A549 (cell line): ENCODE measurements around the gene NEK7. TPM values are rescaled to one million over a fixed set of nuclear protein-coding genes. Genes with fewer than 3 reads are reported as not detected.

Experiments
- ATAC-seq, 2 experiments: fragments of 200-7000 bp in 1 of 2; fragments of >200 bp in 1 of 2; cut with Nextera tagmentation in 1 of 2; cut with Tn5 transposase in 1 of 2; 3 replicates each; pipeline versions ENCODE4 v1.8.0 to v1.9.1; 2018 to 2020; ENCODE audit warnings: mild to moderate bottlenecking in 1 of 2, moderate library complexity in 1 of 2
- CTCF ChIA-PET: fragments of 300-600 bp; sonication (Branson Sonifier 250); formaldehyde crosslinking; extraction: SDS; loops from one replicate; lab custom pipeline; 2021; ENCODE audit warnings: antibody characterized with exemption, inconsistent platforms; lab: Yijun Ruan, JAX
- POLR2A ChIA-PET: fragments of 350-600 bp; formaldehyde crosslinking; extraction: SDS; loops from one replicate; lab custom pipeline; 2021; ENCODE audit warnings: antibody characterized with exemption, inconsistent platforms; lab: Yijun Ruan, JAX
- DNase-seq, 2 experiments: peaks; one replicate each; pipeline versions ENCODE4 v3.0.0 to v3.0.0-alpha.2; 2011 to 2016; ENCODE audit warnings: low read depth in 1 of 2, low spot score in 1 of 2
- FAIRE-seq: peaks from 2 replicates; lab custom pipeline; 2011; peaks lifted over from hg19 to GRCh38; lab: Jason Lieb, UNC
- H3K27ac ChIP-seq, 2 experiments: fragments of >200 bp; sonication (Bioruptor Twin); formaldehyde crosslinking; 3 replicates each; pipeline ENCODE4 v1.5.1; 2016 to 2017
- H3K4me1 ChIP-seq: fragments of >200 bp; sonication (Bioruptor Twin); formaldehyde crosslinking; 3 replicates; pipeline ENCODE4 v1.6.1; 2016
- H3K4me2 ChIP-seq: fragments of >200 bp; sonication (Bioruptor Twin); formaldehyde crosslinking; 3 replicates; pipeline ENCODE4 v1.6.1; 2016
- H3K4me3 ChIP-seq: fragments of >200 bp; sonication (Bioruptor Twin); formaldehyde crosslinking; 3 replicates; pipeline ENCODE4 v1.5.1; 2016
- H3K9me3 ChIP-seq: fragments of >200 bp; sonication (Bioruptor Twin); formaldehyde crosslinking; 3 replicates; pipeline ENCODE4 v1.6.1; 2016
- ATOH8 ChIP-seq: fragments of 250-450 bp; sonication (Bioruptor Pico); IDR thresholded peaks from 2 replicates; pipeline ENCODE4 v1.5.0; 2020; ENCODE audit warnings: low read depth, mild to moderate bottlenecking, moderate library complexity
- BCL3 ChIP-seq: fragments of >200 bp; sonication (Bioruptor Twin); formaldehyde crosslinking; IDR thresholded peaks from 3 replicates; pipeline ENCODE4 v1.6.1; 2016
- CHD2 ChIP-seq: fragments of 150-350 bp; IDR thresholded peaks from 2 replicates; pipeline ENCODE4 v1.6.1; 2014; ENCODE audit warnings: low read length; ENCODE audit not compliant: partially characterized antibody
- CTCF ChIP-seq: fragments of >200 bp; sonication (Bioruptor Twin); formaldehyde crosslinking; IDR thresholded peaks from 3 replicates; pipeline ENCODE4 v1.5.1; 2016
- E2F6 ChIP-seq: IDR thresholded peaks from 2 replicates; pipeline ENCODE4 v1.6.1; 2012; ENCODE audit warnings: low read depth, borderline replicate concordance
- EP300 ChIP-seq, 2 experiments: fragments of >200 bp; sonication (Bioruptor Twin); formaldehyde crosslinking; IDR thresholded peaks; 2 replicates in 1 of 2; 3 replicates in 1 of 2; pipeline ENCODE4 v1.6.1; 2016 to 2017
- ESRRA ChIP-seq: fragments of 150-350 bp; IDR thresholded peaks from 2 replicates; pipeline ENCODE4 v1.6.1; 2014; ENCODE audit warnings: mild to moderate bottlenecking, low read length, borderline replicate concordance
- FOSB ChIP-seq: fragments of 250-450 bp; sonication (Bioruptor Pico); IDR thresholded peaks from 2 replicates; pipeline ENCODE4 v1.5.0; 2020; ENCODE audit warnings: mild to moderate bottlenecking, moderate library complexity
- HDAC2 ChIP-seq: fragments of 200-600 bp; sonication (generic); IDR thresholded peaks from 2 replicates; pipeline ENCODE4 v1.6.1; 2016
- HOXB5 ChIP-seq: fragments of 250-450 bp; sonication (Bioruptor Pico); IDR thresholded peaks from 2 replicates; pipeline ENCODE4 v1.5.0; 2020; ENCODE audit warnings: mild to moderate bottlenecking, moderate library complexity
- MAFK ChIP-seq: fragments of 450-650 bp; IDR thresholded peaks from 2 replicates; pipeline ENCODE4 v1.6.1; 2014; ENCODE audit not compliant: partially characterized antibody
- NFE2L2 ChIP-seq: fragments of 150-350 bp; conservative IDR thresholded peaks from 2 replicates; pipeline ENCODE4 v1.6.1; 2014; ENCODE audit warnings: low read length
- NR3C1 ChIP-seq: fragments of >200 bp; sonication (Bioruptor Twin); formaldehyde crosslinking; IDR thresholded peaks from 3 replicates; pipeline ENCODE4 v1.6.1; 2017
- PBX3 ChIP-seq: IDR thresholded peaks from 2 replicates; pipeline ENCODE4 v1.6.1; 2012
- PHF8 ChIP-seq: fragments of 200-600 bp; sonication (generic); IDR thresholded peaks from 2 replicates; pipeline ENCODE4 v1.6.1; 2016; ENCODE audit warnings: low read depth, mild to moderate bottlenecking, antibody characterized with exemption, moderate library complexity, borderline replicate concordance
- RAD21 ChIP-seq, 2 experiments: fragments of >200 bp in 1 of 2; sonication (Bioruptor Twin) in 1 of 2; formaldehyde crosslinking in 1 of 2; IDR thresholded peaks in 1 of 2; conservative IDR thresholded peaks in 1 of 2; 2 replicates in 1 of 2; 3 replicates in 1 of 2; pipeline ENCODE4 v1.6.1; 2012 to 2018; ENCODE audit warnings: inconsistent platforms in 1 of 2
- SREBF2 ChIP-seq: fragments of 450-650 bp; IDR thresholded peaks from 2 replicates; pipeline ENCODE4 v1.6.1; 2014; ENCODE audit warnings: mild to moderate bottlenecking, moderate library complexity
- TP53 ChIP-seq: fragments of 250-450 bp; sonication (Bioruptor Pico); IDR thresholded peaks from 2 replicates; pipeline ENCODE4 v1.5.0; 2021; ENCODE audit warnings: mild to moderate bottlenecking, moderate library complexity
- USF2 ChIP-seq: fragments of 450-650 bp; IDR thresholded peaks from 2 replicates; pipeline ENCODE4 v1.6.1; 2014; ENCODE audit warnings: antibody characterized with exemption
- ZSCAN20 ChIP-seq: fragments of 250-450 bp; sonication (Bioruptor Pico); IDR thresholded peaks from 2 replicates; pipeline ENCODE4 v1.8.0; 2022; ENCODE audit warnings: mild to moderate bottlenecking, moderate library complexity
- WGBS: methylation state at CpG from one replicate; pipeline ENCODE4 v1.1.6; 2017; ENCODE audit errors: missing lambda C conversion rate; 5-methylcytosine and 5-hydroxymethylcytosine counted together
- polyA plus RNA-seq, 4 experiments: library from polyadenylated mRNA; depleted of rRNA in 3 of 4; stranded (reverse); fragments of >200 nt; fragmentation: RNase III in 1 of 4; extraction: RNeasy Plus Mini Kit Qiagen cat#74134 plus additional on column Dnase treatment in 1 of 4; gene quantifications; 2 replicates in 3 of 4; 3 replicates in 1 of 4; pipeline ENCODE4 v1.2.3, GENCODE V29; 2011 to 2017

The NEK7 gene
- polyA plus RNA-seq, 2 of the 4 experiments (the other 2 are of a cell fraction): 15.9 to 62.9 TPM

GRCh38 chr1:198196630-198197029 lies 39.8 kb downstream of the NEK7 start:
- 91% methylated on average over 3 of the region's 3 CpGs for WGBS
- CTCF ChIA-PET: interaction anchor here (1.0 to 1.3 kb wide), 3 partner anchors 9 to 13 kb away, joined by 3 read pairs; no protein-coding TSS in a partner anchor
- TF ChIP-seq NR3C1 (no peak), MAFK (no peak), NFE2L2 (no peak), FOSB (CRISPR knock-in tag) (no peak), ZSCAN20 (CRISPR knock-in tag) (no peak), USF2 (no peak)
- TF ChIP-seq, all 56 proteins: peak for 0
- Histone ChIP-seq H3K9me3 (no peaks in the 10 kb centered on the region), H3K4me2 (no peak overlapping the region), H3K27ac (no peak overlapping the region), H3K4me1 (no peaks in the 10 kb centered on the region), H3K4me3 (no peak overlapping the region)
- no peak for ATAC-seq
- FAIRE-seq: no peak
- POLR2A ChIA-PET: no interaction called here
- no peak for DNase-seq

- TF ChIP-seq CHD2: no peak
- peak; percentile 59 for TF ChIP-seq MAFK
- no peak for TF ChIP-seq TP53
- TF ChIP-seq, all 56 proteins: peak for 1
- Histone ChIP-seq H3K4me2 (no peak overlapping the region), H3K27ac (no peak overlapping the region), H3K4me3 (no peak overlapping the region), H3K9me3 (no peaks in the 10 kb centered on the region), H3K4me1 (no peaks in the 10 kb centered on the region)
- ChIA-PET POLR2A (no interaction called here), CTCF (interaction anchor here (1.3 kb wide), 1 partner anchor 11 kb away, joined by 3 read pairs; no protein-coding TSS in a partner anchor)
- no peak for ATAC-seq
- DNase-seq: no peak
- FAIRE-seq: no peak
- WGBS: 93% methylated on average over 1 of the region's 1 CpG
These were observed 40.5 kb downstream of the NEK7 start for GRCh38 chr1:198197285-198197684.

GRCh38 chr1:198199105-198199504 lies 42.3 kb downstream of the NEK7 start:
- Histone ChIP-seq H3K9me3 (no peaks in the 10 kb centered on the region), H3K4me3 (no peak overlapping the region), H3K4me2 (no peak overlapping the region), H3K27ac (no peak overlapping the region), H3K4me1 (no peaks in the 10 kb centered on the region)
- FAIRE-seq (no peak), ATAC-seq (no peak; a peak in 1 of 6 replicates), DNase-seq (no peak)
- TF ChIP-seq PBX3 (no peak), NFE2L2 (no peak), HDAC2 (no peak), CTCF (no peak), TP53 (no peak), BCL3 (no peak), ATOH8 (CRISPR knock-in tag) (no peak), EP300 (IDR thresholded peaks at IDR 0.05) (no peak), NR3C1 (no peak), RAD21 (conservative IDR thresholded peaks at IDR 0.05 in 1 of 2, IDR thresholded peaks at IDR 0.05 in 1 of 2) (no peak), USF2 (no peak), HOXB5 (no peak), ESRRA (no peak), PHF8 (no peak), CHD2 (no peak), E2F6 (no peak), SREBF2 (no peak)
- ChIA-PET POLR2A (no interaction called here), CTCF (no interaction called here)
